WI38 (cell line): ENCODE measurements around the gene OR52D1.

Source experiments
- H3K4me3 ChIP-seq: 2 replicates; pipeline ENCODE4 v1.5.1; 2011; ENCODE audit warnings: low read depth, mild to moderate bottlenecking, control low read depth, low read length
- CTCF ChIP-seq: IDR thresholded peaks from 2 replicates; pipeline ENCODE4 v1.5.1; 2012; ENCODE audit warnings: low read depth, mild to moderate bottlenecking, control low read depth, low read length

The OR52D1 gene

GRCh38 chr11:5531053-5531831 lies 42.8 kb downstream of the OR52D1 start:
- TF ChIP-seq CTCF, result no peak
- H3K4me3 ChIP-seq, result no peak overlapping the region

- no peak for TF ChIP-seq CTCF
- H3K4me3 ChIP-seq, result no peak overlapping the region
These were observed 45.6 kb downstream of the OR52D1 start for GRCh38 chr11:5534046-5534445.

- no peak overlapping the region for H3K4me3 ChIP-seq
- TF ChIP-seq CTCF, result no peak
These were observed 48.0 kb downstream of the OR52D1 start for GRCh38 chr11:5536482-5536881.
